GM12873 (cell line): ENCODE data around the gene RHBDL1.
A peak's percentile ranks its signal among the peaks of the same experiment; 100 is the strongest.

Experiments
- TF ChIP-seq, protein P1 (sequence below): IDR thresholded peaks from 2 replicates; pipeline ENCODE4 v1.5.1; 2012; ENCODE audit warnings: low read depth, mild to moderate bottlenecking, moderate library complexity, low read length, control low read depth; ENCODE audit not compliant: insufficient read depth; ENCODE audit errors: missing control alignments

Gene RHBDL1

DNA sequence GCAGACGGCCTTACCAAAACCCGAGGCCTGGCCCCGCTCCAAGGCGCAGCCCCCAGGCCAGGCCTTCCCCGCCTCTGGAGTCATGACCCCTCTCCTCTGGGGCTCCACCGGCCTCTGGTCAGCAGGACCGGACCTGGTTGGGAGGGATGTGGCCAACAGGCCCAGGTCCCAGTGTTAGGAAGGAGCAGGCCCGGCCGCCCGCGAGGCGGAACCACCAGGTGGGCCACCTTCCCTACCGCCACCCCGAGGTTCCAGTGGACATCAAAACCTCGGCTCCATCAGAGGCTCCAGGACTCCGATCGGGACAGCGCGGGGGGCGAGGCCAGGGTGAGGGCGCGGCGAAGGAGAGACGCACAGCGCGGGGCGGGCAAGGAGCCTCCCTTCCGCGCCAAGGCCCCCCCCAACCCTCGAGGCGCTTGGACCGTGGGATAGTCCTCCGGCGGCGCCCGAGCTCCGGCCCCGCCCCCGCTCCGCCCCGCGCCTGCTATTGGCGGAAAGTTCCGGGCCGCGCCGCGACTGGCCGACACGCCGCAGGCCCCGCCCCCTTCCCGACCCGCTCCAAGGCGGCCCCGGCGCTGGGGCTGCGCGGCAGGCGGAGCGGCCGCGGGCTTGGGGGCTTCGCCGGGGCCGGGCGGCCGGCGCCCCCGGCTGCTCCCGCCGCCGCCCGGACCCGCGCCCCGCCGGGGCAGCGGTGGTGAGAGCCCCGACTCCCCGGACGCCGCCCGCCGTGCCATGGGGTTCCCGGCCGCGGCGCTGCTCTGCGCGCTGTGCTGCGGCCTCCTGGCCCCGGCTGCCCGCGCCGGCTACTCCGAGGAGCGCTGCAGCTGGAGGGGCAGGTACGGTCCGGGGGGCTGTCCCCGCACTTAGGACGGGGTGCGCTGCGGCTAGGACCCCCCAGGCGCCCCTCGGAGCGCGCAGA, 39.3 kb downstream of the RHBDL1 start, which contains the start of gene METRN:
METRN (plus strand) TSS at position 561 of the 919 bp plus-strand sequence; CDS start at position 733, 172 bp downstream.
- TF ChIP-seq, protein P1, sequence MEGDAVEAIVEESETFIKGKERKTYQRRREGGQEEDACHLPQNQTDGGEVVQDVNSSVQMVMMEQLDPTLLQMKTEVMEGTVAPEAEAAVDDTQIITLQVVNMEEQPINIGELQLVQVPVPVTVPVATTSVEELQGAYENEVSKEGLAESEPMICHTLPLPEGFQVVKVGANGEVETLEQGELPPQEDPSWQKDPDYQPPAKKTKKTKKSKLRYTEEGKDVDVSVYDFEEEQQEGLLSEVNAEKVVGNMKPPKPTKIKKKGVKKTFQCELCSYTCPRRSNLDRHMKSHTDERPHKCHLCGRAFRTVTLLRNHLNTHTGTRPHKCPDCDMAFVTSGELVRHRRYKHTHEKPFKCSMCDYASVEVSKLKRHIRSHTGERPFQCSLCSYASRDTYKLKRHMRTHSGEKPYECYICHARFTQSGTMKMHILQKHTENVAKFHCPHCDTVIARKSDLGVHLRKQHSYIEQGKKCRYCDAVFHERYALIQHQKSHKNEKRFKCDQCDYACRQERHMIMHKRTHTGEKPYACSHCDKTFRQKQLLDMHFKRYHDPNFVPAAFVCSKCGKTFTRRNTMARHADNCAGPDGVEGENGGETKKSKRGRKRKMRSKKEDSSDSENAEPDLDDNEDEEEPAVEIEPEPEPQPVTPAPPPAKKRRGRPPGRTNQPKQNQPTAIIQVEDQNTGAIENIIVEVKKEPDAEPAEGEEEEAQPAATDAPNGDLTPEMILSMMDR = no peak

DNA sequence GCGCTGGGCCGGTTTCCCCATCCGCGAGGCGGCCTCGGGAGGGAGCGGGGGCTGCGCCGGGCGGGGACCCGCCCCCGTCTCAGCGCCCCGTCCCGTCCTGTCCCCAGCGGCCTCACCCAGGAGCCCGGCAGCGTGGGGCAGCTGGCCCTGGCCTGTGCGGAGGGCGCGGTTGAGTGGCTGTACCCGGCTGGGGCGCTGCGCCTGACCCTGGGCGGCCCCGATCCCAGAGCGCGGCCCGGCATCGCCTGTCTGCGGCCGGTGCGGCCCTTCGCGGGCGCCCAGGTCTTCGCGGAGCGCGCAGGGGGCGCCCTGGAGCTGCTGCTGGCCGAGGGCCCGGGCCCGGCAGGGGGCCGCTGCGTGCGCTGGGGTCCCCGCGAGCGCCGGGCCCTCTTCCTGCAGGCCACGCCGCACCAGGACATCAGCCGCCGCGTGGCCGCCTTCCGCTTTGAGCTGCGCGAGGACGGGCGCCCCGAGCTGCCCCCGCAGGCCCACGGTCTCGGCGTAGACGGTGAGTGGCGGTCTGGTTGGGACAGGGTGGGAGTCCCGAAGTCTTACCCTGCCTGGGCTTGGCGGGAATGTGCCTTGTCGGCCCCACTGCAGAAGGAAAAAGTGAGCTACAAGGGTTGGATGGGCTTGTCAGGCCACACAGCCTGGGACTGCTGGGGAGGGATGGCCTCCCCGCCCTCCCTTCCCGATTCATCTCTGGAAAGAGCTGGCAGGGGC, 40.2 kb downstream of the RHBDL1 start:
- TF ChIP-seq, protein P1 = peak; percentile 13

DNA sequence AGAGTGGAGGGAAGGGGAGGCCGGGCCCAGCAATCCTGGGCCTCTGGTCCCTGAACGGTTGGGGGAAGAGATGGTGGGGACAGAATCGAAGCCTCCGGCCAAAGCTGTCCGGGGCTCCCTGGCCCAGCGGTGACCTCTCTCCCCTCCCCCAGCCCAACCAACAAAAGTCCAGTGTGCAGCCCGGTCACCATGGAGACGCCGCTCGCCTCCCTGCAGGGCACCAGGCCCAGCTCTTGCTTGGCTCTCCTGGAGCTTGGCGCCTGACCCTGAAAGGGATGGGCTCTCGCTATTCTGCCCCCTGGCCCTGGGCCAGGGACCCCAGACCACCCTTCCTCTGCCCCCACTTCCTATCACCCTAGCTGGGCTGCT, 40.7 kb downstream of the RHBDL1 start:
- TF ChIP-seq, protein P1 = no peak

DNA sequence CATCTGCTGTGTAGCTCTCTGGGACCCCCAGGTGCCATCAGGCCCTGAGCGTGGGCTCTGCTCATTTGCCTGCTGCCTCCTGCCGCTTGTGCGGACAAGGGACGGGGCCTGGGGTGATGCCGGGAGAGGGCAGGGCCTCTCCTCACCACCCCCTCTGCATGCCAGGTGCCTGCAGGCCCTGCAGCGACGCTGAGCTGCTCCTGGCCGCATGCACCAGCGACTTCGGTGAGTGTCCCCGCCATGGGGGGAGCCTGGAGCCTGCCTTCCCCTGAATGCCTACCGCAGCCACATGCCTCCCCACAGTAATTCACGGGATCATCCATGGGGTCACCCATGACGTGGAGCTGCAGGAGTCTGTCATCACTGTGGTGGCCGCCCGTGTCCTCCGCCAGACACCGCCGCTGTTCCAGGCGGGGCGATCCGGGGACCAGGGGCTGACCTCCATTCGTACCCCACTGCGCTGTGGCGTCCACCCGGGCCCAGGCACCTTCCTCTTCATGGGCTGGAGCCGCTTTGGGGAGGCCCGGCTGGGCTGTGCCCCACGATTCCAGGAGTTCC, 41.4 kb downstream of the RHBDL1 start:
- TF ChIP-seq, protein P1 = no peak

DNA sequence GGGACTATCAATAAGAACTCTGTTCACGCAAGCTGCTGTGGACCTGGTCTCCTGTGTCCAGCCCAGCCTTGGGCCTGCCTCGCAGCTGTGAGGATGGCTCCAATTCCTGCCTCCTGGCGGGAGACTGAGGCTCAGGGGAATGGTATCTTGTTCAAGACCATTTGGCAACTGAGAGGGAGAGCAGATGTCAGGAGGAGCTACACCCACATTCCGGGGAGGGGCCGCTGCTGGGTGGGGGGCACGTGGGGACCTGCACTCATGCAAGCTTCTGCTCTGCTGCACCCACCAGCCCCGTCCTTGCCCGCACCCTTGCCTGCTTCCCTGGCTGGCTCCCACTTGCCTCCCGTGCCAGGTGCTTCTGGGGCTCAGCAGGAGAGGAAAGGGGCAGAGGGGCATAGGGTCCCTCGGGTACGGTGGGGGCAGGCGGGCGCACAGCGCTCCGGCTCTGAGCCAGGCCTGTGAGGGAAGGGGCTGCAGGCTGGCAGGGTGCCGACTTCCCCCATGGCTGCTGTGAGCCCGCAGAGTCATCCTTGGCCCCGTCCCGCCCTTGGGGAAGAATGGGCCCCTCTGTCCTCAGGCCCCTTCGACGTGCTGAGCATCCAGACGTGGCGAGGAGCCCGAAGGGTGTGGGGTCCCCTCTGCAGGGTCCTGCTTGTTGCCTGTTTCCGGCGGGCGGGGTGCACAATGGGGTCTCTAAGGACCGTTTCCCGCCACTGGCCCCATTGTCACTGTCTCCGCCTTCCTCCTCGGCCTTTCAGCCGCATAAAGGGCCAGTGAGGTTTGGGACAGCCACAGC, 42.2 kb downstream of the RHBDL1 start:
- TF ChIP-seq, protein P1 = no peak

DNA sequence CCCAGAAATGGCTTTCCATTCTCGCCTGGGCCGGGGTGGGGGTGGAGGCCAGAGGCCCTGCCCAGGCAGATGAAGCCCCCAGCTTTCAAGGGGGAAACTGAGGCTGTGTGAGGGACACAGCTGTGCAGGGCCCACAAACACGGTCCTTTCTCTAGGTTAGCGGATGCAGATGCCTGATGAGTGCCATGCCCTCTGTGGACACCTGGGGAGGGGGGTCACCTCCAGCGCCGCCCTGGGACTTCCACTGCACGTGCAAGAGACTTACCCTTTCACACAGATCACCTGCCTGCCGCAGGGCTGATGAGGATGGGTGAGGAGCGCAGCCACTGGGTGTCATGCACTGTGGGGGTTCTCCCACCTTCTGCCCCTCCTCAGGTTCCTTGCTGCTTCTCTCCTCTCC, 42.9 kb downstream of the RHBDL1 start:
- TF ChIP-seq, protein P1 = no peak
